ENCODE results near the gene PPM1K.

The PPM1K gene

DNA sequence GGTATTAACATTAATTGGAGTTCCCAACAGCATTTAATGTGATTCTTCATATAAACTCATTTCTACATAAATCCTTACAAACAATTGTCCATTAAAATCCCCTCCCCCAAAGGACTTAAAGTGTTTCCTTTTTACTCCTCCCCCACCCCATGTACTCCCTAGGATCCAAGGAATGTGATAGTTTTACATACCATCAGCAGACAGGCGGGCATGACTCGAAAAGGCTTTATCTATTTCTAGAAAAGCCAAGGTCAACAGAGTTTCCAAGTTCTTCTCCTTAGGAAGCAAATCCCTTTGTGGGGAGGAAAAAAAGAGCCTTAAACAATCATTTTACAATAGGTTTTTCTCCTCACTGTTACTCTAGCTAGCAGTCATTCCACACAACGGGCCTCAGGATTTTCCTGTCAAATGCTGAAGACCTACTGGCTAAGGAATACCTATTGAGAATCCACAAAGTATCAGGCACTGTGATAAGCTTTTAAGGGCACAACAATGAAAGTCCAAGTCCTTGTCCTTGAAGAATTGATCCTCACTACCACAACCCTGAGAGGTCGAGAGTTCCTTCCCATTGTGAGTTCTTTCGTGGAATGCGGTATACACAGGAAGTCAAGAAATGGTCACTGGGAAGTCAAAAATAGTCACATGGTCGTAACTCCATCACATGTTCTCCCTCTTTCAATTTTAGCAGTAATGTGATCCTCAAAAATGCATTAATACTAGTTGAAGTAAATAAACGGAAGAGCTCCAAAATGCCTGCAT lies 7.2 kb downstream of the PPM1K start:
- WGBS (ENCODE audit: insufficient coverage) = 100% methylated on average over 2 of the region's 8 CpGs
- Histone ChIP-seq H3K4me1 (ENCODE audit: control extremely low read depth in 1 of 4, control insufficient read depth in 4 of 4, insufficient read depth in 4 of 4, low read length in 3 of 4) (peaks cover 0 to 17% (median 4%) of the 10 kb centered on the region in 4 experiments), H3K9me3 (ENCODE audit: control extremely low read depth in 1 of 5, control insufficient read depth in 4 of 5, insufficient read depth in 2 of 5, low read depth in 1 of 5, low read length in 4 of 5) (peaks cover 4 to 38% (median 16%) of the 10 kb centered on the region in 5 experiments), H3K27me3 (replicated peaks in 2 of 5; ENCODE audit: control insufficient read depth in 4 of 5, insufficient read depth in 5 of 5, low read length in 4 of 5) (no peaks in the 10 kb centered on the region), H3K27ac (ENCODE audit: insufficient read depth in 1 of 2, low read depth in 1 of 2, low read length in 2 of 2, poor library complexity in 1 of 2, severe bottlenecking in 2 of 2) (no peak overlapping the region), H3K4me3 (ENCODE audit: control insufficient read depth in 1 of 7, extremely low read depth in 1 of 7, insufficient read depth in 4 of 7, low read depth in 2 of 7, low read length in 6 of 7) (no peak overlapping the region), H3K36me3 (ENCODE audit: control insufficient read depth in 4 of 4, insufficient read depth in 4 of 4, low read length in 3 of 4) (peaks cover 17 to 41% (median 22%) of the 10 kb centered on the region in 4 experiments)
- ChIA-PET POLR2A (no interaction called here), CTCF (interaction anchor here (1.0 to 1.5 kb wide), 3 partner anchors 10 to 238 kb away, joined by 3 to 4 read pairs (median 3); no protein-coding TSS in a partner anchor)
- peak in 1 of 3 donors; percentile 2 for DNase-seq

DNA sequence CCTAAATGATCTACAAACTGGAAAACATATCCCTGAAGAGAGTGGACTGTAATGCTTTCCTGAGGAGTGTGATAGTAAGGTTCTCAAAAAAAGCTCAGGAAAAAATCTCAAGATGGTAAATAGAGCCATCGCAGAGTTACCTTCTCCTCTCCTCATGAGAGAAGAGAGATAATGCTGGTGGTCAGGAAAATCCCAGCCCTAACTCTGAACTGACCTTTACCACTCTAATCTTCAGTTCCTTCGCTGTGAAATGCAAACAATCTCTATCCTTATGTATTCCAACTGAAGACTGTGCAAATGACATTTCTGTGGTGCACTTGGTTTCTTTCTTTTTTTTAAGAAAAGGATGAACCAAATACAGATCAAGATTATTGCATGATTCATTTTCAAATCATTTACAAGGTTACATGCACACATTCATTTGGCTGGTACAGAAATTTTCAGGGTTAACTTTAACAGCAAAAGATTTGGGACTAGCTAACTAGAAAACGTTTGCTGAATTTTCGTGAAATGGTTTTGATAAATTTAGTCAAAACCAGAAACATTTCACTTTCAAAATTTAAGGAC lies 8.3 kb downstream of the PPM1K start:
- ChIA-PET CTCF (no interaction called here), POLR2A (no interaction called here)
- Histone ChIP-seq H3K4me1 (ENCODE audit: control extremely low read depth in 1 of 4, control insufficient read depth in 4 of 4, insufficient read depth in 4 of 4, low read length in 3 of 4) (peaks cover 0 to 12% (median 0%) of the 10 kb centered on the region in 4 experiments), H3K27ac (ENCODE audit: insufficient read depth in 1 of 2, low read depth in 1 of 2, low read length in 2 of 2, poor library complexity in 1 of 2, severe bottlenecking in 2 of 2) (no peak overlapping the region), H3K4me3 (ENCODE audit: control insufficient read depth in 1 of 7, extremely low read depth in 1 of 7, insufficient read depth in 4 of 7, low read depth in 2 of 7, low read length in 6 of 7) (no peak overlapping the region), H3K27me3 (replicated peaks in 2 of 5; ENCODE audit: control insufficient read depth in 4 of 5, insufficient read depth in 5 of 5, low read length in 4 of 5) (no peaks in the 10 kb centered on the region), H3K9me3 (ENCODE audit: control extremely low read depth in 1 of 5, control insufficient read depth in 4 of 5, insufficient read depth in 2 of 5, low read depth in 1 of 5, low read length in 4 of 5) (peaks cover 4 to 38% (median 16%) of the 10 kb centered on the region in 5 experiments), H3K36me3 (ENCODE audit: control insufficient read depth in 4 of 4, insufficient read depth in 4 of 4, low read length in 3 of 4) (peaks cover 18 to 44% (median 22%) of the 10 kb centered on the region in 4 experiments)
- DNase-seq = no peak
- WGBS (ENCODE audit: insufficient coverage) = 100% methylated on average over 1 of the region's 4 CpGs

DNA sequence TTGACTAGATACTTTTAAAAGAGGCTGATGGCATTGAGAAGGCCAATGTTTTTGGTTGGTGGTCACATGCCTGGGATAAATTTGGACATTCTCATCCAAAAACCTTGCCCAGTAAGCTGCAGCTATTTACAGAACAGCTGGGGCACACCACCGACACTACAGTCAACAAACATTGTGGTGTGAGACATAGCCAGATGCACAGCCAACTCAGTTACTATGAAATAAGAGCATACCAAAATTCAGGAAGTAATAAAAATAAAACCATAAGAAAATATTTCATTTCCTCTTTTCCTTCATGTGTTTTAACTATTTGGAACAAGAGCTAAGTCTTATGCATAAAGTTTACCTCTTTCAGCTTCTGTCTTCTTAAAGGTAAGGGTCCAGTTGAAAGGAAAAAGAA lies 8.8 kb downstream of the PPM1K start:
- peaks cover 18 to 44% (median 22%) of the 10 kb centered on the region in 4 experiments for H3K36me3 ChIP-seq (ENCODE audit: control insufficient read depth in 4 of 4, insufficient read depth in 4 of 4, low read length in 3 of 4)
- H3K9me3 ChIP-seq (ENCODE audit: control extremely low read depth in 1 of 5, control insufficient read depth in 4 of 5, insufficient read depth in 2 of 5, low read depth in 1 of 5, low read length in 4 of 5) = peaks cover 4 to 38% (median 16%) of the 10 kb centered on the region in 5 experiments
- no peaks in the 10 kb centered on the region for H3K27me3 ChIP-seq (replicated peaks in 2 of 5; ENCODE audit: control insufficient read depth in 4 of 5, insufficient read depth in 5 of 5, low read length in 4 of 5)
- ChIA-PET POLR2A (no interaction called here), CTCF (no interaction called here)
- H3K27ac ChIP-seq (ENCODE audit: insufficient read depth in 1 of 2, low read depth in 1 of 2, low read length in 2 of 2, poor library complexity in 1 of 2, severe bottlenecking in 2 of 2) = no peak overlapping the region
- peaks cover 0 to 12% (median 0%) of the 10 kb centered on the region in 4 experiments for H3K4me1 ChIP-seq (ENCODE audit: control extremely low read depth in 1 of 4, control insufficient read depth in 4 of 4, insufficient read depth in 4 of 4, low read length in 3 of 4)
- WGBS (ENCODE audit: insufficient coverage) = 0% methylated on average over 1 of the region's 1 CpG
- DNase-seq = peak; percentile 12 to 72 (median 62)
- H3K4me3 ChIP-seq (ENCODE audit: control insufficient read depth in 1 of 7, extremely low read depth in 1 of 7, insufficient read depth in 4 of 7, low read depth in 2 of 7, low read length in 6 of 7) = no peak overlapping the region

DNA sequence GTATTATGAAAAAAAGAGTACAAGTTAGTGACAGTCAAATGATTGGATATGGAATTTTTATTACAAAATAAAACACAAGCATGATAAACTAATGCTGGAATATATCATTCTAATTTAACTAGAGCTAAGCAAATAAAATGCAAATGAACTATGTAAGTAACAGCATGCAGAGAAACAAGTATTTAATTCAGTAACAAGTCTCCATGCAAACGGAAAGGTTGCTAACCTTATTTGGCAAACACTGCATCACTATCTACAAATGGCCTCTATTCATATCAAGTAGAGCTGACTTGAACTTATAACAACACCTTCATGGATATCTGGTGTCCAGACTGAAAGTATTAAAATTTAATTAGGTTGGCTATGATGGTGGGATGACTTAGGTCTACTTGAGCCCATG lies 15.4 kb downstream of the PPM1K start:
- no peaks in the 10 kb centered on the region for H3K4me1 ChIP-seq (ENCODE audit: control extremely low read depth in 1 of 4, control insufficient read depth in 4 of 4, insufficient read depth in 4 of 4, low read length in 3 of 4)
- no peak overlapping the region for H3K4me3 ChIP-seq (ENCODE audit: control insufficient read depth in 1 of 7, extremely low read depth in 1 of 7, insufficient read depth in 4 of 7, low read depth in 2 of 7, low read length in 6 of 7)
- ChIA-PET CTCF (interaction anchor here (0.9 kb wide), 1 partner anchor 11 kb away, joined by 3 read pairs; no protein-coding TSS in a partner anchor), POLR2A (interaction anchor here (0.6 kb wide), 1 partner anchor 181 kb away, joined by 5 read pairs; no protein-coding TSS in a partner anchor)
- H3K9me3 ChIP-seq (ENCODE audit: control extremely low read depth in 1 of 5, control insufficient read depth in 4 of 5, insufficient read depth in 2 of 5, low read depth in 1 of 5, low read length in 4 of 5) = peaks cover 0 to under 1% (median 0%) of the 10 kb centered on the region in 5 experiments
- WGBS (ENCODE audit: insufficient coverage) = no CpG with 5 or more reads among the region's 1 CpG
- H3K36me3 ChIP-seq (ENCODE audit: control insufficient read depth in 4 of 4, insufficient read depth in 4 of 4, low read length in 3 of 4) = peaks cover 18 to 50% (median 31%) of the 10 kb centered on the region in 4 experiments
- no peak for DNase-seq
- H3K27me3 ChIP-seq (replicated peaks in 2 of 5; ENCODE audit: control insufficient read depth in 4 of 5, insufficient read depth in 5 of 5, low read length in 4 of 5) = no peaks in the 10 kb centered on the region
- no peak overlapping the region for H3K27ac ChIP-seq (ENCODE audit: insufficient read depth in 1 of 2, low read depth in 1 of 2, low read length in 2 of 2, poor library complexity in 1 of 2, severe bottlenecking in 2 of 2)

DNA sequence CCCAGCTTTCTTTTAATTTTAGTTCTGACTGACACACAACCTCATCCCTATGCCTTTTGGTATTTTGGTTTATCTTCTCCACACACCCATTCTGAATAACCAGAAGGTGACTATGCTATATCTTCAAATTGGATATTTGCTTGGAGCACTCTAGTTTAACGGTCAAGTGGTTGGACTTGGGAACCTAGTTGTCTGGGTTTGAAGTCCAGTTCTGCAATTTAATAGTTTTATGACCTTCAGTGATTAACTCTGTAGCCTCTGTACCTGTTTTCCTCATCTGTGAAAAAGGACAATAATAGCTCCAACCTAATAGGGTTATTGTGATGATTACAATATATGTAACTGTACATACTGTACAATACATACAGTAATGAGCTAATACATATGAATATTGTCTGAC lies 20.0 kb downstream of the PPM1K start:
- ChIA-PET POLR2A (no interaction called here), CTCF (interaction anchor here (1.0 to 1.5 kb wide), 3 partner anchors 13 to 53 kb away, joined by 3 read pairs; no protein-coding TSS in a partner anchor)
- no CpG with 5 or more reads among the region's 1 CpG for WGBS (ENCODE audit: insufficient coverage)
- H3K36me3 ChIP-seq (ENCODE audit: control insufficient read depth in 4 of 4, insufficient read depth in 4 of 4, low read length in 3 of 4) = peaks cover 11 to 50% (median 39%) of the 10 kb centered on the region in 4 experiments
- no peaks in the 10 kb centered on the region for H3K27me3 ChIP-seq (replicated peaks in 2 of 5; ENCODE audit: control insufficient read depth in 4 of 5, insufficient read depth in 5 of 5, low read length in 4 of 5)
- no peaks in the 10 kb centered on the region for H3K4me1 ChIP-seq (ENCODE audit: control extremely low read depth in 1 of 4, control insufficient read depth in 4 of 4, insufficient read depth in 4 of 4, low read length in 3 of 4)
- H3K4me3 ChIP-seq (ENCODE audit: control insufficient read depth in 1 of 7, extremely low read depth in 1 of 7, insufficient read depth in 4 of 7, low read depth in 2 of 7, low read length in 6 of 7) = no peak overlapping the region
- H3K9me3 ChIP-seq (ENCODE audit: control extremely low read depth in 1 of 5, control insufficient read depth in 4 of 5, insufficient read depth in 2 of 5, low read depth in 1 of 5, low read length in 4 of 5) = no peaks in the 10 kb centered on the region
- no peak overlapping the region for H3K27ac ChIP-seq (ENCODE audit: insufficient read depth in 1 of 2, low read depth in 1 of 2, low read length in 2 of 2, poor library complexity in 1 of 2, severe bottlenecking in 2 of 2)
- DNase-seq = no peak

DNA sequence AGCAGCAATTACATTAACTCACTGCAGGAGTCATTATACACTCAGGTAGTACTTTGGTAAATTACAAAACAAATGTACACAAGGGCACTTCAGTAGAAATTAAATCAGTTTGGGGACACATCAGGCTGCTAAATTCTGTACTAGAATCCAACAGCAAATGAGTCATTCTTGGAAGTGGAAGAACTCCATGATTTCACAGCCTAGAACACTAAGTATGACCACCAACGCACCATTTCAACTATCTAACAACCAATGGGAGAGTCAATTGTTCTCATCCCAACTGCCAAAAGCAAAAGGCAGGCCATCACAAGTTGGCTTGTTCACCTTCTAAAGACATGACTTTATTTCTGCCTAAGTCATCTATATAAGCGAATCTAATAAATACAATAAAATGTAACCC lies 26.6 kb downstream of the PPM1K start:
- CTCF ChIA-PET = no interaction called here
- 100% methylated on average over 1 of the region's 2 CpGs for WGBS (ENCODE audit: insufficient coverage)
- POLR2A ChIA-PET = no interaction called here
- no peaks in the 10 kb centered on the region for H3K4me1 ChIP-seq (ENCODE audit: control extremely low read depth in 1 of 4, control insufficient read depth in 4 of 4, insufficient read depth in 4 of 4, low read length in 3 of 4)
- no peak overlapping the region for H3K27ac ChIP-seq (ENCODE audit: insufficient read depth in 1 of 2, low read depth in 1 of 2, low read length in 2 of 2, poor library complexity in 1 of 2, severe bottlenecking in 2 of 2)
- no peak overlapping the region for H3K4me3 ChIP-seq (ENCODE audit: control insufficient read depth in 1 of 7, extremely low read depth in 1 of 7, insufficient read depth in 4 of 7, low read depth in 2 of 7, low read length in 6 of 7)
- H3K27me3 ChIP-seq (replicated peaks in 2 of 5; ENCODE audit: control insufficient read depth in 4 of 5, insufficient read depth in 5 of 5, low read length in 4 of 5) = no peaks in the 10 kb centered on the region
- H3K9me3 ChIP-seq (ENCODE audit: control extremely low read depth in 1 of 5, control insufficient read depth in 4 of 5, insufficient read depth in 2 of 5, low read depth in 1 of 5, low read length in 4 of 5) = no peaks in the 10 kb centered on the region
- no peak for DNase-seq
- H3K36me3 ChIP-seq (ENCODE audit: control insufficient read depth in 4 of 4, insufficient read depth in 4 of 4, low read length in 3 of 4) = peaks cover 0 to 8% (median 8%) of the 10 kb centered on the region in 4 experiments

DNA sequence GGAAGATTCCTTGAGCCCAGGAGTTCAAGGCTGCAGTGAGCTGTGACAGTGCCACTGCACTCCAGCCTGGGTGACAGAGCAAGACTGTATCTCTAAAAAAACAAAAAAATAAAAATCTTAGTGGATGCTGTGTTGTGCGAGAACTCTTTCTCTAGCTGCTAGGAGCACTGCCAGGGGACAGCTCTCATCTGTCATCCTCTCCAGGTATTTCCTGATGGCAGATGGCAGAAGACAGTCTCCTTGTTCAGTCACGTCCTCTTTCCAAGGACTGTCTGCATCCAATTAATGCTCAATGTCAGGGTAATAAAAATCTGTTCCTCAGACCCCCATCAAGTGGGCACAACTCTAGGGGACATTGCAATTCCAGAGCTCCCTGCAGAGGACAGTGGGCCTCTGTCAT lies 29.2 kb downstream of the PPM1K start:
- POLR2A ChIA-PET = no interaction called here
- Histone ChIP-seq H3K27me3 (replicated peaks in 2 of 5; ENCODE audit: control insufficient read depth in 4 of 5, insufficient read depth in 5 of 5, low read length in 4 of 5) (no peaks in the 10 kb centered on the region), H3K36me3 (ENCODE audit: control insufficient read depth in 4 of 4, insufficient read depth in 4 of 4, low read length in 3 of 4) (peaks cover 0 to under 1% (median 0%) of the 10 kb centered on the region in 4 experiments), H3K4me3 (ENCODE audit: control insufficient read depth in 1 of 7, extremely low read depth in 1 of 7, insufficient read depth in 4 of 7, low read depth in 2 of 7, low read length in 6 of 7) (no peak overlapping the region), H3K9me3 (ENCODE audit: control extremely low read depth in 1 of 5, control insufficient read depth in 4 of 5, insufficient read depth in 2 of 5, low read depth in 1 of 5, low read length in 4 of 5) (no peaks in the 10 kb centered on the region), H3K4me1 (ENCODE audit: control extremely low read depth in 1 of 4, control insufficient read depth in 4 of 4, insufficient read depth in 4 of 4, low read length in 3 of 4) (peaks cover 0 to 6% (median 4%) of the 10 kb centered on the region in 4 experiments), H3K27ac (ENCODE audit: insufficient read depth in 1 of 2, low read depth in 1 of 2, low read length in 2 of 2, poor library complexity in 1 of 2, severe bottlenecking in 2 of 2) (no peak overlapping the region)
- no peak for DNase-seq
- WGBS (ENCODE audit: insufficient coverage) = 93% methylated on average over 2 of the region's 2 CpGs
- CTCF ChIA-PET = no interaction called here
